Glutamatergic neuron (in vitro differentiated cells): ENCODE measurements around the gene ZNF239. TPM values are rescaled to one million over a fixed set of nuclear protein-coding genes. Genes with fewer than 3 reads are reported as not detected.
A peak's percentile ranks its signal among the peaks of the same experiment; 100 is the strongest.

Source experiments
- DNase-seq: peaks from one replicate; pipeline ENCODE4 v3.0.0; 2022
- H3K27ac Mint-ChIP-seq: one replicate; pipeline ENCODE4 v1.8.0; 2020; ENCODE audit warnings: mild to moderate bottlenecking, mixed read lengths, inconsistent platforms; ENCODE audit not compliant: unreplicated experiment
- H3K27me3 Mint-ChIP-seq: one replicate; pipeline ENCODE4 v1.8.0; 2020; ENCODE audit warnings: mild to moderate bottlenecking, moderate library complexity, mixed read lengths, inconsistent platforms; ENCODE audit not compliant: unreplicated experiment
- H3K36me3 Mint-ChIP-seq: one replicate; pipeline ENCODE4 v1.8.0; 2020; ENCODE audit warnings: mild to moderate bottlenecking, mixed read lengths, inconsistent platforms; ENCODE audit not compliant: unreplicated experiment
- H3K4me1 Mint-ChIP-seq: one replicate; pipeline ENCODE4 v1.8.0; 2020; ENCODE audit warnings: mild to moderate bottlenecking, low read depth, mixed read lengths, inconsistent platforms; ENCODE audit not compliant: unreplicated experiment
- H3K4me3 Mint-ChIP-seq: one replicate; pipeline ENCODE4 v1.8.0; 2020; ENCODE audit warnings: mild to moderate bottlenecking, mixed read lengths, inconsistent platforms; ENCODE audit not compliant: unreplicated experiment
- H3K9me3 Mint-ChIP-seq: one replicate; pipeline ENCODE4 v1.8.0; 2020; ENCODE audit warnings: mild to moderate bottlenecking, moderate library complexity, mixed read lengths, inconsistent platforms; ENCODE audit not compliant: unreplicated experiment
- long read RNA-seq: library from polyadenylated mRNA; unstranded; transcript quantifications from one replicate; pipeline ENCODE4 v2.0.0, GENCODE V29; 2020; ENCODE audit not compliant: unreplicated experiment
- total RNA-seq: library from RNA; stranded (reverse); fragmentation: NEBNext Ultra II Directional; extraction: Animal tissue kit (Norgen Biotek cat#: 25700); gene quantifications from one replicate; pipeline ENCODE4 v1.2.1, GENCODE V29; 2021; ENCODE audit not compliant: unreplicated experiment
- TF ChIP-seq, protein P1 (sequence below): fragments of 200-600 bp; sonication (generic); IDR thresholded peaks from one replicate; pipeline ENCODE4 v1.5.0; 2021; ENCODE audit not compliant: partially characterized antibody, unreplicated experiment

Gene ZNF239
- total RNA-seq, result 4.1 TPM
- long read RNA-seq, partial matches to known transcripts, result 0 of 2 reads
- long read RNA-seq, other reads (novel, unspliced or antisense), result 2 of 2 reads

DNA sequence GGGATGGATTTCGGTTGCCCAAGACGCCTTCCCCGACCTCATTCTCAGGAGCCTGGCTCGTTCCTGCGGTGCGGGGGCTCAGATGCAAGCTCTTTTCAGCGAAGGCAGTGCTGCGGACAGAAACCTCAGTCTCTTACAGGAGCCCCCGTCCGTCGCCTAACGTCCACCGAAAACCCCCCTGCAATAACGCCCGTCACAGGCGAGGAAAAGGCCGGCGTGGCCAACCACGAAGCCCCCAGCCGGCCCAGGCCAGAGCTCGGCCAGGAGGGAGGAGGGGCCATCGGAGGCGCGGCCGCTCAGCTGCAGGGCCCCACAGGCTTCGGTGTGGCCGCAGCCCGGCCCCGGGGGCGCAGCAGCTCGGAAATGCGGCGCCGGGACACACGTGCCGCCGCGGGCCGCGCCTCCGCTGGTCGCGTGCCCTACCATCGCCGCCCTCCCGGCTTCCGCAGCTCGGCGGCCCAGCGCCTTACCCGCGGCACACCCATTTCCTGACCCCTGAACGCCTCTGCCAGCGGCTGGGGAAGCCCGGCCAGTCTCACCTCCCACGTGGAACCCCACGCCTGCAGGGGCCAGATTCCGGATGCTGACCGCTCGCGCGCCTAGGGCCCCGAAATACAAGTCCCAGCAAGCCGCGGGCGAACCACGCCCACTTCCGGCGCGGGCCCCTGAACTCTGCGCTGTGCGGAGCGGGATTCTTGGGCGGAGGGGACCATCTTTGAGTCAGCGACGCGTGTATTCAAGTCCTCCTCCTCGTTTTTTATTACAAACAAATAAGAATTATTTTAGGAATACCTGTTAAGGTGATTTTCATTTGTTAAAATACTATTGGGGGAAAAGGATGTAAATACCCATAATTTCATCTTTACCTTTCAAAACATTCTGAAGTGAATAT is at the start of gene ZNF239:
ZNF239 (minus strand) TSS at position 616 of the 892 bp plus-strand sequence. CDS start 16,537 bp downstream, outside the sequence.
- TF ChIP-seq, protein P1, sequence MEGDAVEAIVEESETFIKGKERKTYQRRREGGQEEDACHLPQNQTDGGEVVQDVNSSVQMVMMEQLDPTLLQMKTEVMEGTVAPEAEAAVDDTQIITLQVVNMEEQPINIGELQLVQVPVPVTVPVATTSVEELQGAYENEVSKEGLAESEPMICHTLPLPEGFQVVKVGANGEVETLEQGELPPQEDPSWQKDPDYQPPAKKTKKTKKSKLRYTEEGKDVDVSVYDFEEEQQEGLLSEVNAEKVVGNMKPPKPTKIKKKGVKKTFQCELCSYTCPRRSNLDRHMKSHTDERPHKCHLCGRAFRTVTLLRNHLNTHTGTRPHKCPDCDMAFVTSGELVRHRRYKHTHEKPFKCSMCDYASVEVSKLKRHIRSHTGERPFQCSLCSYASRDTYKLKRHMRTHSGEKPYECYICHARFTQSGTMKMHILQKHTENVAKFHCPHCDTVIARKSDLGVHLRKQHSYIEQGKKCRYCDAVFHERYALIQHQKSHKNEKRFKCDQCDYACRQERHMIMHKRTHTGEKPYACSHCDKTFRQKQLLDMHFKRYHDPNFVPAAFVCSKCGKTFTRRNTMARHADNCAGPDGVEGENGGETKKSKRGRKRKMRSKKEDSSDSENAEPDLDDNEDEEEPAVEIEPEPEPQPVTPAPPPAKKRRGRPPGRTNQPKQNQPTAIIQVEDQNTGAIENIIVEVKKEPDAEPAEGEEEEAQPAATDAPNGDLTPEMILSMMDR, result no peak
- peaks cover 3% of the 10 kb centered on the region for H3K27me3 Mint-ChIP-seq
- H3K9me3 Mint-ChIP-seq, result peaks cover 1% of the 10 kb centered on the region
- peak within 1 kb of the TSS; percentile 10 for H3K27ac Mint-ChIP-seq
- peak within 1 kb of the TSS; percentile 95 for H3K4me3 Mint-ChIP-seq
- H3K36me3 Mint-ChIP-seq, result no peaks in the 10 kb centered on the region
- DNase-seq, result peak; percentile 89
- H3K4me1 Mint-ChIP-seq, result peaks cover 2% of the 10 kb centered on the region

DNA sequence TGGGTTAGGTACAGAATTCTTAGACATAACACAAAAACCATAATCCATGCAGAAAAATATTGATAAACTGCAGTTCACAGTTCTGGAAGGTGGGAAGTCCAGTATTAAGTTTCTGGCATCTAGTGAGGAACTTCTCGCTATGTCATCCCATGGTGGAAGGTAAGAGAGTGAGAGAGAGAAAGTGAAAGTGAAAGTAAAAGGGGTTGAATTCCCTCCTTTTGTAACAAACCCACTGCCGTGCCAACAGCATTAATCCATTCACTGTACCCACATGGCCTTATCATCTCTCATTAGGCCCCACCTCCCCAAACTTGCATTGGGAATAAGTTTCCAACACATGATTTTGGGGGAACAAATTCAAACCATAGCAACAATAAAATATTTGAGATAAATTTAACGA is 48.9 kb upstream of the ZNF239 start:
- Mint-ChIP-seq H3K27ac (no peak overlapping the region), H3K9me3 (peaks cover 5% of the 10 kb centered on the region), H3K36me3 (peaks cover 4% of the 10 kb centered on the region), H3K4me3 (no peak overlapping the region), H3K27me3 (no peaks in the 10 kb centered on the region), H3K4me1 (no peaks in the 10 kb centered on the region)
- TF ChIP-seq, protein P1, result no peak
- DNase-seq, result no peak

DNA sequence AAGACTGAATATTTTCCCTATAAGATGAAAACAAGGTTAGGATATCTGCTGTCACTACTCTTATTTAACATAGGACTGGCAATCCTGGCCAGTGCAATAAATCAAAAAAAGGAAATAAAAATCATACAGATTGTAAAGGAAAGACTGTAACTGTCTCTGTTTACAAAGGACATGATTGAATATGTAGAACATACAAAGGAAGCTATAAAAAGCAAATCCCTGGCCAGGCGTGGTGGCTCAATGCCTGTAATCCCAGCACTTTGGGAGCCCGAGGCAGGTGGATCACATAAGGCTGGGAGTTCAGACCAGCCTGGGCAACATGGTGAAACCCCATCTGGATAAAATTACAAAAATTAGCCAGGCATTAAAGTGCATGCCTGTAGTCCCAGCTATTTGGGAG is 47.6 kb upstream of the ZNF239 start:
- Mint-ChIP-seq H3K27ac (no peak overlapping the region), H3K27me3 (no peaks in the 10 kb centered on the region), H3K36me3 (peaks cover 8% of the 10 kb centered on the region), H3K4me1 (no peaks in the 10 kb centered on the region), H3K4me3 (no peak overlapping the region), H3K9me3 (peaks cover 5% of the 10 kb centered on the region)
- TF ChIP-seq, protein P1, result no peak
- DNase-seq, result no peak

DNA sequence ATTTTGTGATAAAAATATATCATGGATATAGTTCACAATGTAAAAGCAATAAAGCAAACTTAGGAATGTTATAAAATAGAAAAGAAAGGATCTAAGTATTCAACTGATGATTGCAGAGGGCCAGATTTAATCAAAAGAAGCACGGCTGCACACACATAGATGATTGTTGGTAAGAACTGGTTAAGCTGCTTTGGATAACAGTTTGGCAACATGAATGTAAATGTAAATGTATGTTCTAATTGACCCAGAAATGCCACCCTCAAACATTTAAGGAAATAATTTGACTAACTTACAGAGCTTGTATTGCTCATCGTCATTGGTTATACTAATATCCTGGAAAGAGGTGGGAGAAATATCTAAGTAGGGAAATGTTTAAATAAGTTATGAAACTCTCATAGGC is 45.0 kb upstream of the ZNF239 start:
- no peaks in the 10 kb centered on the region for H3K27me3 Mint-ChIP-seq
- H3K4me3 Mint-ChIP-seq, result no peak overlapping the region
- H3K36me3 Mint-ChIP-seq, result peaks cover 25% of the 10 kb centered on the region
- H3K4me1 Mint-ChIP-seq, result no peaks in the 10 kb centered on the region
- DNase-seq, result no peak
- TF ChIP-seq, protein P1, result no peak
- peaks cover 10% of the 10 kb centered on the region for H3K9me3 Mint-ChIP-seq
- no peak overlapping the region for H3K27ac Mint-ChIP-seq
